GM10248 (cell line): ENCODE results near the gene RBM42.

Source experiments
- CTCF ChIA-PET: fragments of 300-600 bp; sonication (Branson Sonifier 250); formaldehyde crosslinking; extraction: SDS; loops from one replicate; lab custom pipeline; 2021; ENCODE audit warnings: antibody characterized with exemption; lab: Yijun Ruan, JAX
- POLR2A ChIA-PET: fragments of 350-650 bp; sonication (Branson Sonifier 250); formaldehyde crosslinking; extraction: SDS; loops from one replicate; lab custom pipeline; 2020; ENCODE audit warnings: antibody characterized with exemption; lab: Yijun Ruan, JAX
- DNase-seq: peaks from one replicate; pipeline ENCODE4 v3.0.0; 2012; ENCODE audit errors: extremely low spot score
- TF ChIP-seq, protein P1 (sequence below): IDR thresholded peaks from 2 replicates; pipeline ENCODE4 v1.5.1; 2012; ENCODE audit warnings: mild to moderate bottlenecking, low read depth; ENCODE audit errors: extremely low read depth, missing control alignments, control extremely low read depth

Gene RBM42

GRCh38 chr19:35641515-35642151 lies 12.8 kb downstream of the RBM42 start, which contains the start of gene ETV2:
ETV2 (plus strand) TSS chr19:35641745; CDS start chr19:35642461, 716 bp downstream.
- ChIA-PET POLR2A (no interaction called here), CTCF (no interaction called here)

GRCh38 chr19:35642312-35642711 lies 13.5 kb downstream of the RBM42 start:
- ChIA-PET POLR2A (interaction anchor here (0.6 to 1.3 kb wide), 2 partner anchors 30 to 535 kb away, joined by 3 read pairs; partner anchors contain the start of gene HAUS5), CTCF (interaction anchor here (1.1 to 1.5 kb wide), 2 partner anchors 94 to 97 kb away, joined by 3 to 4 read pairs; no protein-coding TSS in a partner anchor)
- TF ChIP-seq, protein P1, sequence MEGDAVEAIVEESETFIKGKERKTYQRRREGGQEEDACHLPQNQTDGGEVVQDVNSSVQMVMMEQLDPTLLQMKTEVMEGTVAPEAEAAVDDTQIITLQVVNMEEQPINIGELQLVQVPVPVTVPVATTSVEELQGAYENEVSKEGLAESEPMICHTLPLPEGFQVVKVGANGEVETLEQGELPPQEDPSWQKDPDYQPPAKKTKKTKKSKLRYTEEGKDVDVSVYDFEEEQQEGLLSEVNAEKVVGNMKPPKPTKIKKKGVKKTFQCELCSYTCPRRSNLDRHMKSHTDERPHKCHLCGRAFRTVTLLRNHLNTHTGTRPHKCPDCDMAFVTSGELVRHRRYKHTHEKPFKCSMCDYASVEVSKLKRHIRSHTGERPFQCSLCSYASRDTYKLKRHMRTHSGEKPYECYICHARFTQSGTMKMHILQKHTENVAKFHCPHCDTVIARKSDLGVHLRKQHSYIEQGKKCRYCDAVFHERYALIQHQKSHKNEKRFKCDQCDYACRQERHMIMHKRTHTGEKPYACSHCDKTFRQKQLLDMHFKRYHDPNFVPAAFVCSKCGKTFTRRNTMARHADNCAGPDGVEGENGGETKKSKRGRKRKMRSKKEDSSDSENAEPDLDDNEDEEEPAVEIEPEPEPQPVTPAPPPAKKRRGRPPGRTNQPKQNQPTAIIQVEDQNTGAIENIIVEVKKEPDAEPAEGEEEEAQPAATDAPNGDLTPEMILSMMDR: no peak
- DNase-seq: no peak

More at GRCh38 chr19:35641515-35642151, 12.8 kb downstream of the RBM42 start, which contains the start of gene ETV2:
- peak; percentile 66 for DNase-seq
- TF ChIP-seq, protein P1: no peak

- CTCF ChIA-PET: interaction anchor here (1.1 to 1.5 kb wide), 3 partner anchors 95 to 132 kb away, joined by 3 to 4 read pairs (median 4); no protein-coding TSS in a partner anchor
Observed at GRCh38 chr19:35642798-35643254, 14.0 kb downstream of the RBM42 start.

DNA sequence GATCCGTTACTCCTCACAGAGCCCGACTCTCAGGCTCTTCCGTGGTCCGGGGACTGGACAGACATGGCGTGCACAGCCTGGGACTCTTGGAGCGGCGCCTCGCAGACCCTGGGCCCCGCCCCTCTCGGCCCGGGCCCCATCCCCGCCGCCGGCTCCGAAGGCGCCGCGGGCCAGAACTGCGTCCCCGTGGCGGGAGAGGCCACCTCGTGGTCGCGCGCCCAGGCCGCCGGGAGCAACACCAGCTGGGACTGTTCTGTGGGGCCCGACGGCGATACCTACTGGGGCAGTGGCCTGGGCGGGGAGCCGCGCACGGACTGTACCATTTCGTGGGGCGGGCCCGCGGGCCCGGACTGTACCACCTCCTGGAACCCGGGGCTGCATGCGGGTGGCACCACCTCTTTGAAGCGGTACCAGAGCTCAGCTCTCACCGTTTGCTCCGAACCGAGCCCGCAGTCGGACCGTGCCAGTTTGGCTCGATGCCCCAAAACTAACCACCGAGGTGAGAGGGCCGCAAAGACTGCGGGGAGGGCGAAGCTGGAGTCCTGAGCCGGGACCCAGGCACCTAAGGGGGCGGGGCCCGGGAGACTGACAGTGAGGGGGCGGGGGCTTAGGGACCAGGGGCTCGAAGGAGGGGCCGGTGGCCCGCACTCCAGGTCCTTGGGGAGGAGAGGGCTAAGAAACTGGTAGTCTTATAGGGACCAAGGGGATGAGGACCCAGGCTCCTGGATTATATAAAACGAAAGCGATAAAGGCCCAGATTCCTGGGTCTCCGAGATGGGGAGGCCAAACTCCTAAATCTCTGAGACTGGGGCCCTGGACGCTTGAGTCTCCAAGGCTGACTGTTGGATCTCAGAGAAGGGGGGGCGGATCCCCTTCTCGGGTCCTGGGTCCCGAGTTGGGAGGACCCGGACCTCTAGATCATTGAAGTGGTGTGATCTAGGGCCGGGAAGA lies 14.7 kb downstream of the RBM42 start:
- ChIA-PET POLR2A (interaction anchor here (0.5 to 1.3 kb wide), 7 partner anchors 28 to 174 kb away, joined by 3 to 4 read pairs (median 3); partner anchors contain the start of gene HAUS5), CTCF (interaction anchor here (0.7 to 1.6 kb wide), 9 partner anchors 12 to 288 kb away, joined by 3 to 5 read pairs (median 4); no protein-coding TSS in a partner anchor)
- TF ChIP-seq, protein P1: no peak
- DNase-seq: peak; percentile 88

More at GRCh38 chr19:35642798-35643254, 14.0 kb downstream of the RBM42 start:
- TF ChIP-seq, protein P1: no peak
- DNase-seq: no peak
- POLR2A ChIA-PET: interaction anchor here (1.2 to 1.3 kb wide), 2 partner anchors 30 to 98 kb away, joined by 3 read pairs; partner anchors contain the start of gene HAUS5

GRCh38 chr19:35644206-35644986 lies 15.6 kb downstream of the RBM42 start:
- DNase-seq: peak; percentile 96
- ChIA-PET CTCF (interaction anchor here (0.7 to 1.6 kb wide), 8 partner anchors 12 to 136 kb away, joined by 3 to 5 read pairs (median 4); no protein-coding TSS in a partner anchor), POLR2A (interaction anchor here (0.6 to 1.2 kb wide), 4 partner anchors 29 to 58 kb away, joined by 3 to 4 read pairs (median 4); no protein-coding TSS in a partner anchor)
- TF ChIP-seq, protein P1: no peak
